ENCODE results near the gene PGM3. TPM values are rescaled to one million over a fixed set of nuclear protein-coding genes. Genes with fewer than 3 reads are reported as not detected.

Gene PGM3
- total and polyA plus RNA-seq, 2 experiments from 2014 or later: 74.4 to 131 TPM

- Histone ChIP-seq H3K27me3 (replicated peaks; ENCODE audit: insufficient read depth) (no peaks in the 10 kb centered on the region), H3K9me2 (ENCODE audit: insufficient read depth) (no peaks in the 10 kb centered on the region), H3K36me3 (ENCODE audit: low read depth) (peaks cover 78% of the 10 kb centered on the region), H2AFZ (no peak overlapping the region), H4K20me1 (ENCODE audit: insufficient read depth) (peaks cover 9% of the 10 kb centered on the region; the same call in 1 of the 2 replicates), H3F3A (ENCODE audit: insufficient read depth) (peaks cover 57% of the 10 kb centered on the region), H3K9ac (no peak overlapping the region), H3K9me3 (ENCODE audit: low read depth) (no peaks in the 10 kb centered on the region), H3K79me2 (ENCODE audit: insufficient read depth) (peaks cover 79% of the 10 kb centered on the region), H3K4me1 (ENCODE audit: insufficient read depth) (peaks cover 36% of the 10 kb centered on the region), H3K27ac (peak overlapping the region; percentile 70), H3K4me2 (ENCODE audit: unreplicated experiment) (no peak overlapping the region), H3K4me3 (no peak overlapping the region)
- WGBS, 2 experiments (ENCODE audit: low coverage in 1 of 2, low lambda C conversion rate in 2 of 2, missing lambda C conversion rate in 2 of 2): 100% methylated on average over 2 of the region's 2 CpGs
- TF ChIP-seq EZH2phosphoT487 (IDR thresholded peaks at IDR 0.05; ENCODE audit: insufficient read depth, low read depth) (no peak), EZH2 (IDR thresholded peaks at IDR 0.05; ENCODE audit: insufficient read depth, poor library complexity, severe bottlenecking) (no peak)
- DNase-seq: peak; percentile 23
- in situ Hi-C loops (cut with MboI): loop anchor here (25.0 kb wide), 1 partner anchor 948 kb away; the partner anchor contains the start of gene IBTK
These were observed 8.0 kb downstream of the PGM3 start for GRCh38 chr6:83185096-83185495.

- WGBS, 2 experiments (ENCODE audit: low coverage in 1 of 2, low lambda C conversion rate in 2 of 2, missing lambda C conversion rate in 2 of 2): 18 to 23% methylated on average over 9 of the region's 9 CpGs
- H3K27ac ChIP-seq: peak overlapping the region; percentile 70
These were observed 9.8 kb downstream of the PGM3 start for GRCh38 chr6:83183082-83183828.

GRCh38 chr6:83182114-83182513, 11.0 kb downstream of the PGM3 start:
- H3K4me2 ChIP-seq (ENCODE audit: unreplicated experiment): peak overlapping the region; percentile 21
- peak overlapping the region; percentile 70 for H3K27ac ChIP-seq
- TF ChIP-seq EZH2phosphoT487 (IDR thresholded peaks at IDR 0.05; ENCODE audit: insufficient read depth, low read depth) (no peak), EZH2 (IDR thresholded peaks at IDR 0.05; ENCODE audit: insufficient read depth, poor library complexity, severe bottlenecking) (no peak)
- peaks cover 57% of the 10 kb centered on the region for H3F3A ChIP-seq (ENCODE audit: insufficient read depth)
- H3K79me2 ChIP-seq (ENCODE audit: insufficient read depth): peaks cover 79% of the 10 kb centered on the region
- whole genome bisulfite sequencing, 2 experiments (ENCODE audit: low coverage in 1 of 2, low lambda C conversion rate in 2 of 2, missing lambda C conversion rate in 2 of 2): 88 to 100% methylated on average over 1 of the region's 1 CpG
- no peaks in the 10 kb centered on the region for H3K9me3 ChIP-seq (ENCODE audit: low read depth)
- H3K4me1 ChIP-seq (ENCODE audit: insufficient read depth): peaks cover 36% of the 10 kb centered on the region
- no peak overlapping the region for H3K4me3 ChIP-seq
- peak overlapping the region; percentile 37; the same call in 1 of the 2 replicates for H3K9ac ChIP-seq
- no peak for DNase-seq
- H3K36me3 ChIP-seq (ENCODE audit: low read depth): peaks cover 79% of the 10 kb centered on the region
- peaks cover 9% of the 10 kb centered on the region; the same call in 1 of the 2 replicates for H4K20me1 ChIP-seq (ENCODE audit: insufficient read depth)
- in situ Hi-C loops (cut with MboI): loop anchor here (25.0 kb wide), 1 partner anchor 945 kb away; the partner anchor contains the start of gene IBTK
- H3K27me3 ChIP-seq (replicated peaks; ENCODE audit: insufficient read depth): no peaks in the 10 kb centered on the region
- no peak overlapping the region for H2AFZ ChIP-seq
- H3K9me2 ChIP-seq (ENCODE audit: insufficient read depth): no peaks in the 10 kb centered on the region

More at GRCh38 chr6:83183082-83183828, 9.8 kb downstream of the PGM3 start:
- Histone ChIP-seq H3K4me1 (ENCODE audit: insufficient read depth) (peaks cover 36% of the 10 kb centered on the region), H3K9me2 (ENCODE audit: insufficient read depth) (no peaks in the 10 kb centered on the region), H3K4me2 (ENCODE audit: unreplicated experiment) (peak overlapping the region; percentile 64), H3K4me3 (peak overlapping the region; percentile 26), H3K9ac (peak overlapping the region; percentile 37), H3F3A (ENCODE audit: insufficient read depth) (peaks cover 57% of the 10 kb centered on the region), H3K27me3 (replicated peaks; ENCODE audit: insufficient read depth) (no peaks in the 10 kb centered on the region), H3K9me3 (ENCODE audit: low read depth) (no peaks in the 10 kb centered on the region), H4K20me1 (ENCODE audit: insufficient read depth) (peaks cover 9% of the 10 kb centered on the region; the same call in 1 of the 2 replicates), H2AFZ (no peak overlapping the region), H3K36me3 (ENCODE audit: low read depth) (peaks cover 77% of the 10 kb centered on the region), H3K79me2 (ENCODE audit: insufficient read depth) (peaks cover 79% of the 10 kb centered on the region)
- TF ChIP-seq EZH2phosphoT487 (IDR thresholded peaks at IDR 0.05; ENCODE audit: insufficient read depth, low read depth): no peak
- TF ChIP-seq EZH2 (IDR thresholded peaks at IDR 0.05; ENCODE audit: insufficient read depth, poor library complexity, severe bottlenecking): no peak
- in situ Hi-C loops (cut with MboI): loop anchor here (25.0 kb wide), 1 partner anchor 946 kb away; the partner anchor contains the start of gene IBTK
- DNase-seq: peak; percentile 95

GRCh38 chr6:83180426-83180950, 12.6 kb downstream of the PGM3 start:
- Histone ChIP-seq H3K9ac (no peak overlapping the region), H4K20me1 (ENCODE audit: insufficient read depth) (peaks cover 9% of the 10 kb centered on the region; the same call in 1 of the 2 replicates), H3K4me3 (no peak overlapping the region), H3F3A (ENCODE audit: insufficient read depth) (peaks cover 47% of the 10 kb centered on the region), H2AFZ (no peak overlapping the region), H3K4me2 (ENCODE audit: unreplicated experiment) (no peak overlapping the region), H3K79me2 (ENCODE audit: insufficient read depth) (peaks cover 81% of the 10 kb centered on the region), H3K27me3 (replicated peaks; ENCODE audit: insufficient read depth) (no peaks in the 10 kb centered on the region), H3K4me1 (ENCODE audit: insufficient read depth) (peaks cover 36% of the 10 kb centered on the region), H3K9me3 (ENCODE audit: low read depth) (no peaks in the 10 kb centered on the region), H3K9me2 (ENCODE audit: insufficient read depth) (no peaks in the 10 kb centered on the region), H3K36me3 (ENCODE audit: low read depth) (peaks cover 79% of the 10 kb centered on the region), H3K27ac (peak overlapping the region; percentile 70; the same call in 1 of the 2 replicates)
- TF ChIP-seq EZH2 (IDR thresholded peaks at IDR 0.05; ENCODE audit: insufficient read depth, poor library complexity, severe bottlenecking) (no peak), EZH2phosphoT487 (IDR thresholded peaks at IDR 0.05; ENCODE audit: insufficient read depth, low read depth) (no peak)
- in situ Hi-C loops (cut with MboI): loop anchor here (25.0 kb wide), 1 partner anchor 943 kb away; the partner anchor contains the start of gene IBTK
- DNase-seq: no peak
